OCI-LY7 (cell line): ENCODE measurements around the gene NF1.

Experiments
- EZH2phosphoT487 ChIP-seq: fragments of 200-600 bp; sonication (generic); IDR thresholded peaks from 2 replicates; pipeline ENCODE4 v1.6.1; 2018; ENCODE audit warnings: low read depth, borderline replicate concordance, mild to moderate bottlenecking, mixed run types, antibody characterized with exemption, low read length, moderate library complexity, mixed read lengths
- TF ChIP-seq, protein P1 (sequence below): fragments of 200-600 bp; sonication (generic); conservative IDR thresholded peaks from 2 replicates; pipeline ENCODE4 v1.5.1; 2014; ENCODE audit warnings: mild to moderate bottlenecking, antibody characterized with exemption, low read length, moderate library complexity, mixed read lengths

DNA sequence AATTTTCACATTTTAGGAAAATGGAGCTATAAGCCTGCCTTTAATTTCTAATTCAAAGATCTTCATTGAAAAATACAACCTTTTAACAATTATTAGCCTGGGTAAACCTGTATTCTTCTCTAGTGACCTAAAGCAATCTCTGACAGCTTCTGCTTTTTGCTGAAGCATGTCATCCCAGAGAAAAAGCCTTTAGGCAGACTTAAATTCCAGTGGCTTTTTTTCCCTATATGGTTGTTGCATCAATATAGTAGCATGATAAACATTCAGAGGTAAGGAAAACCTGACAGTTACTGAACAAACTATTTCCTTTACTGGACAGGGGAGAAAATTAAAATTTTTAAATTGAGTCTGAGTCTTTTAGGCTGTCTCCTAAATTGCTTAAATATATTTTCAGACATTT, 234.4 kb downstream of the NF1 start:
- TF ChIP-seq, protein P1, sequence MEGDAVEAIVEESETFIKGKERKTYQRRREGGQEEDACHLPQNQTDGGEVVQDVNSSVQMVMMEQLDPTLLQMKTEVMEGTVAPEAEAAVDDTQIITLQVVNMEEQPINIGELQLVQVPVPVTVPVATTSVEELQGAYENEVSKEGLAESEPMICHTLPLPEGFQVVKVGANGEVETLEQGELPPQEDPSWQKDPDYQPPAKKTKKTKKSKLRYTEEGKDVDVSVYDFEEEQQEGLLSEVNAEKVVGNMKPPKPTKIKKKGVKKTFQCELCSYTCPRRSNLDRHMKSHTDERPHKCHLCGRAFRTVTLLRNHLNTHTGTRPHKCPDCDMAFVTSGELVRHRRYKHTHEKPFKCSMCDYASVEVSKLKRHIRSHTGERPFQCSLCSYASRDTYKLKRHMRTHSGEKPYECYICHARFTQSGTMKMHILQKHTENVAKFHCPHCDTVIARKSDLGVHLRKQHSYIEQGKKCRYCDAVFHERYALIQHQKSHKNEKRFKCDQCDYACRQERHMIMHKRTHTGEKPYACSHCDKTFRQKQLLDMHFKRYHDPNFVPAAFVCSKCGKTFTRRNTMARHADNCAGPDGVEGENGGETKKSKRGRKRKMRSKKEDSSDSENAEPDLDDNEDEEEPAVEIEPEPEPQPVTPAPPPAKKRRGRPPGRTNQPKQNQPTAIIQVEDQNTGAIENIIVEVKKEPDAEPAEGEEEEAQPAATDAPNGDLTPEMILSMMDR = no peak
- no peak for TF ChIP-seq EZH2phosphoT487
